T-helper 9 cell (primary cell): ENCODE data around the gene CCNA2.

Experiments
- DNase-seq: peaks from one replicate; pipeline ENCODE4 v3.0.0-alpha.2; 2020

CCNA2 gene

GRCh38 chr4:121801715-121802075, 22.0 kb downstream of the CCNA2 start:
- no peak for DNase-seq

- peak; percentile 96 for DNase-seq
Measured at GRCh38 chr4:121800961-121801714, 22.5 kb downstream of the CCNA2 start, which contains the start of gene EXOSC9. Gene EXOSC9, plus strand, starts transcription at chr4:121801323. Its CDS starts 102 bp downstream, at chr4:121801425.

- no peak for DNase-seq
Measured at GRCh38 chr4:121800638-121800960, 23.1 kb downstream of the CCNA2 start.

DNA sequence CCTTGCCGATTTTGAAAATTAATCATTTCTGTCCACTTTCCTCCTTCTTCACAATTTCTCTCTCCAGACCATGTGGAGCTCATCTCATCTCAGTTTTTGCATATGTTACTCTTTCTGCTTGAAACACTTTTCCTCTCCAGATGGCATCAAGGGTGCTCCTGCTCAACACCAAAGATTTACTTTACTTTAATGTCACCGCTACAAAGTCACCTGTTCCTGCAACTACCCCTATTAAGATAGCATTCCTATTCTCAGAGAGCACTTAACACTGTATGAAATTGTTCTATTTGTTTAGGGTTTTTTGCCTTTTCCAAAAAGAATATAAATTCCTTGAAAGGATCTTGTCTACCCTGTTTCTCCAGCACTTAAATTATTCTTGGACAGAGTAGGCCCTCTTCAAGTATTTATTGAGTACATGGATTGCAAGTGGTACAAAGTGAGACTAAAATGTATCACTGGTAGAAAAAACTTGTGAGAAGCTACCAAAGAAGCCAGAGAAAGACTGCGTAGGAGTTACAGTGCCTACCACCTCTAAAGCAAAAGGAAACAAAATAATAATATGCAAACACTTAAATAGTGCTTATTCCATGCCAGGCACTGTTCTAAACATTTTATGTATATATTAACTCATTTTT, 23.7 kb downstream of the CCNA2 start:
- no peak for DNase-seq

DNA sequence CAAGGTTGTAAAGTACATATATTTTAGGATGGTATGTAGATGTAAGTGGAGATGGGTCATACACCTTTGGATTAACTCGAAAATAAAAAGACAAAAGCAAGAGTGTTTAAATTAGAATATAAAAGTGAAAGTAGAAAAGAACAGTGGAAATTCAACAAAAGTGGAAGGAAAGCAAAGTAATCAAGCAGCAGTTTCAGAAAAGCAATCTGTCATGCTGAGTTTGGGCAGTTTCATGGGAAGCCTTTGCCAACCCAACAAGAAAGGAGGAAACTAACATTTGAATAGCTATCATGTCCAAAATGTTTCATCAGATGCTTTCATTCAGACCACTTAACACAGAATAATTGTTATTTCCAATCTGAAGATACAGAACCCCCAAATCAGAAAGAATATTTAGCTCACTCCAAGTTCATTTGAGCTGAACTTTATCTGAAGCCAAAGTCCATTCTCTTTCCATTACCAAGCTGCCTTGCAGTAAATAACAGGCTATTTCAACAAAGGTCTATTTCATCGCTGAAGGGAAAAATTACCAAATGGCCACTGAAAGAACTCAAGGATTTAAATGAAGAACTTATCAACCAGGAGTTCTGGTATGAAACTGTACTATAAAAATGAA, 24.4 kb downstream of the CCNA2 start:
- DNase-seq = no peak

DNA sequence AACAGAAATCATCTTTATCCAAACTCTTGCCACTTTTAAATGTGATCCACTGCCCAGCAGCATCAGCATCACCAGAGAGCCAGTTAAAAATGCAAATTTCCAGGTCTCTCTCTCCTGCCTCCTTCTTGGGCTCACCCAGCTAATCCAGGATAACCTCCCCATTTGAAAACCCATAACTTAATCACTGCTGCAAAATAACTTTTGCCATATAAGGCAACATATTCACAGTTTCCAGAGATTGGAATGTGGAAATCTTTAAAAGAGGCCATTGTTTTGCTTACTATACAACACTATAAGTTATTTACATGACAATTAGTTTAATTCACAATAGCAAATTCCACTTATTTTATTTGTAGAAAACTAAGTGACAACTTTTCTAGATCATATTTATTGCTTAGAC, 27.4 kb downstream of the CCNA2 start:
- DNase-seq = no peak

- no peak for DNase-seq
Measured at GRCh38 chr4:121794505-121795188, 29.0 kb downstream of the CCNA2 start.

DNA sequence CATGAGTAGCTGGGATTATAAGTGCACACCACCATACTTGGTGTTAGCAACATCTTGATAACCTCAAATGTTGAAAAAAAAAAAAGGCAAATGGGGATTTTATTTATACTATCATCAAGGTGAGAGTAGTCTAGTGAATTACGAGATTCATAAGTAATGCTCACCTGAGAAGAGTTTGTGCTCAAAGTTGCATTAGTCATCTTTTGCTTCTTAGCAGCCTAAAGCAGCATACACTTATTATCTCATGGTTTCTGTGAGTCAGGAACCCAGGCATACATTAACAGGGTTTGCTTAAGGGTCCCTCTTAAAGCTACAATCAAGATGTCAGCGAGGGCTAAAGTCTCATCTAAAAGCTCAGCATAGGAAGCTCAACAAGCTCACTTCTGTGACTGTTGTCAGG, 30.7 kb downstream of the CCNA2 start:
- DNase-seq = no peak

- no peak for DNase-seq
Measured at GRCh38 chr4:121791481-121791880, 32.2 kb downstream of the CCNA2 start.

DNA sequence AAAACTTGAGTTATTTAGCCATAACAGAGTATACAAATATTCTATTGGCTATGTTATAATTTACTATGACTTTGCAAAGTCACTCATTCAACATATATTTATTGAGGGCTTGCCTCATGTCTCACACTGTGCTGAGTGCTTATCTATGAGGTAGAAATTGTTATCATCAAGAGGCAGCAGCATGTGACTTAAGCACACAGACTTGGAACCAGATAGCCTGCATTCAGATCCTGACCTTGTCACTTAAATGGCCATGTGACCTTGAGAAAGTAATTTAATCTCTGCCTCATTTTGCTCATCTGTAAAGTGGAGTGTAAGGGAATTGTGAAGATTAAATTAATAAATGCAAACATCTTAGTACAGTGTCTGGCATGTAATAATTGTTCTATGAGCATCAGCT, 32.7 kb downstream of the CCNA2 start:
- DNase-seq = no peak

DNA sequence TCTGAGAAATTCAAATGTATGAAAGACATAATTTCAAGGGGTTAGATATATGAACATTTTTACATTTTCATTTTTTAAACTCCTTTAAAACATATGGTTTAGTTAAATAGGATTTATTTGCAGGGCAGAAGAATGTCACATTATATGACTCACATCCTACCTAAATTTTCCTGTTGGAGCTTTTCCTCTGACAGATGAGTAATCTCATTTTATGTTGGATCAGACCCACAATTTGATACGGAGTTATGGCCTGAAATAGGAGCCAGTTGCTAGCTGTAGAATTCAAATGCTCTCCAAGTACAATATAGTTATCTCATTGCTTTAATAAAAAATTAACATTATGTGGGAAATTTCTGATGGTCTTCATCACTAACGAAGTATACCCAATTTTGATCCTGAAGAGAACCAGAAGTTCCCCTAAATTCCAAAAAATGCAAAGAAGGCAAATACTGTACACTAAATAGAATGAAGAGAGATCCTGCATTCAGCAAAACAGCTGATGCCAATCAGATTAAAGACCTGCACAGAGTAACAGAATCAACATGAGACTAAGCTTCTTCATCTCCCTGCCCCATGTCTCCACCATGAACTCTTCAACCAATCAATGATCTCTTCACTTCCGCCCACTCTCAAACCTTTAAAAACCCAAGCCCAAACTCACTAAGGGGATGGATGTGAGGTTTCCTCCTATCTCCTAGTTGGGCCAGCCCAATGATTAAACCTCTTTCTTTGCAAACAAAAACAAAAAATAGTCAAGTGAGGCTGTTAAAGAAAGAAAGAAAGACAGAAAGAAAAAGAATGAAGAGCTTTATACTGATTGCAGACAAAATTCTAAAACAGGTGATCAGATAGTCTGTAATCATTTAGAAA, 33.5 kb downstream of the CCNA2 start:
- no peak for DNase-seq

- DNase-seq = no peak
Measured at GRCh38 chr4:121789455-121789854, 34.2 kb downstream of the CCNA2 start.

DNA sequence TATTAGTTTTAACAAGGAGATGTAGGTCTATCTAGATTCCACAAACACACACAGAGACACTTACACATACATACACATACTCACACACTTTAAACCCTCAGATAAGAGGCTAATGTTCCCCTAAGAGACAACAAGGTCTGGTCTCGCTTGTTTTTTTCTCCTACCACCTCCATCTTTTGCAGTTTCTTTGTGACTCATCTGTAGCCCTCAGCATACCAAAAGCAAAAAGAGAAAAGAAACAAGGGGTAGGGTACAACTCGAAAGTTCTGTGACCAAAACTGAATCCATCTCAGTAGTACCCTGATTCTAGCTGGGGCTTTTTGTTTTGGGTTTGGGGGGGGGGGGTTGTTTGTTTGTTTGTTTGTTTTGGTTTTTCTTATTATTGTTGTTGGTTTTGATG, 34.8 kb downstream of the CCNA2 start:
- DNase-seq = no peak

DNA sequence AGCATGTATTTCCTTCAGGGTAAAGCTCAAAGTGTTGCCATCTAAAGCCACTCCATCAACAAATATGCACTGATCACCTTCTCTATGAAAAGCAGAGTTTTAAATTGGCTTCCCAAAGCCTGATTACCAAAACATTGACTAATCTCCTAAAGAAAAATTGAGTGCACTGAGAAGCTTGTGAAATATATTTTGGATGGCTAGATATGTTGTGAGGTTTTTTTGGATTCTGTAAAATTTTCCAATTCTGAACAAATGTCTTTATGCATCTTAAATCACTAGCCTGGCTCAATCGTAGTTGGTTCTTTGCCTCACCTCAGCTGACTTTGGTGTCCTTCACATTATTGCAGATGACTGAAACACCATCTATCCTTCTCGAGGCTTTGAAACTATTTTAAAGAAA, 37.5 kb downstream of the CCNA2 start:
- DNase-seq = no peak

- no peak for DNase-seq
Measured at GRCh38 chr4:121785479-121785878, 38.2 kb downstream of the CCNA2 start.

DNA sequence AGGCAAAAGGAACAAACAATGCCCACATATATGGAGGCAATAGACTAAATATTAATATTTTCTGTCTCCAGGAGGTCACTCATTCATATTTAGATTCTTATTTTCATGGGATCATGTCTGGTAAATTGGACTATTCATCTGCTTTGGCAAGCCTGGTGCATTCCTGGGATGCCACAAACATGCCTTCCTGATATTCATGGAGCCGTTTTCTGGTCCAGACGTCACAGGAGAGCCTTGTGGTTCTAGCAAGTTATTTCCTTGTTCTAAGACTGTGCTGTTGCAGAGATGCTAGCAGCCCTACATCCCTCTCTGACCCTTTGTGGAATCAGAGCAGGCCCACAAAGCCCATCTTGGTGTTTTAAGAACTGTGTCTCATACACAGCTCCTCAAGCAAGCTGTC, 38.7 kb downstream of the CCNA2 start:
- no peak for DNase-seq

- no peak for DNase-seq
Measured at GRCh38 chr4:121784401-121784800, 39.3 kb downstream of the CCNA2 start.

GRCh38 chr4:121783210-121783609, 40.5 kb downstream of the CCNA2 start:
- no peak for DNase-seq

- DNase-seq = no peak
Measured at GRCh38 chr4:121778991-121779628, 44.6 kb downstream of the CCNA2 start.

- no peak for DNase-seq
Measured at GRCh38 chr4:121777625-121778024, 46.1 kb downstream of the CCNA2 start.

DNA sequence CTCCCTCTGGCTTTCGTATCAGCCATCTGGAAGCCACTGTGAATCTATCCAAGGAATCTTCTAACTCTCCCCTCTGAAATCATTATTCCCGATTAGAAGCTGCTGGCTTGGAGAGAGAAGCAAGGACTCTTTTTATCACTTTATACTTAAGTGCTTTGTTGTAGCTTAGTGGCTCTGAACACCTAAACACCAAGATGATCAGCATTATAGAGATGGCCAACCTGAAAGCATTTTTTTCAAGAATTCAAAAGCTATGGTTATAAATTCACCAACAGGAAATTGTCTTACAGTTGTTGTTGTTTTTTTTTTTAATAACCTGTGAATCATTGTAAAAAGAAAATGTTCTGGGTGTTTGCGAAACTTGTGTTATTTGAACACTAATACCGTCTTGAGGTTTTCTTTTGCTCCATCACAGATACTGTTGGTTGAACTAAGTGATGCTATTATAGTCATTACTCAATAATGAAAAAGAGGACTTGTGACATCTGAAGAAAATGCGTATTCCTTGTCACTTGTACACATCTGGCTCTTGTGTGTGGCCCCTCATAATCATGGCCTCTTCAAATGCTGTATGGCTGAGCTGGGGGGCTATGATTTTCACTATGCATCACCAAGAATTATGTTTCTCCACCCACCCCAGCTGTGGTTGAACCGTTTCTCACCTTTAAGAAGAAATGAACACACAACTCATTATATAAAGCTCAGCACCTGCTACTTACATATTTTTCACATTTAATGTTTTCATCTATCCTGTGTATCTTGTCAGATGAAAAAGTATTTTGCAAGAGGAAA, 46.9 kb downstream of the CCNA2 start:
- no peak for DNase-seq
